IPS DF 6.9 (cell line): Measurements from ENCODE around the gene PLEKHG4B.
"Not testable (repeated sequence)": the region's sequence is repeated elsewhere in the genome, so short reads cannot be mapped to it uniquely, and the experiment has no call there.

Experiments
- DNase-seq: peaks from one replicate; pipeline ENCODE4 v3.0.0-alpha.2; 2013; ENCODE audit warnings: low read depth, low spot score
- H3K27ac ChIP-seq: one replicate; pipeline ENCODE4 v1.5.1; 2013; ENCODE audit warnings: low read length, control low read depth
- H3K27me3 ChIP-seq: 2 replicates; pipeline ENCODE4 v1.6.1; 2013; ENCODE audit warnings: mild to moderate bottlenecking, low read length; ENCODE audit not compliant: control insufficient read depth, insufficient read depth
- H3K36me3 ChIP-seq: 2 replicates; pipeline ENCODE4 v1.6.1; 2013; ENCODE audit warnings: low read length; ENCODE audit not compliant: control insufficient read depth, insufficient read depth
- H3K4me1 ChIP-seq: 2 replicates; pipeline ENCODE4 v1.6.1; 2013; ENCODE audit warnings: low read length; ENCODE audit not compliant: control insufficient read depth, insufficient read depth
- H3K4me3 ChIP-seq: 2 replicates; pipeline ENCODE4 v1.5.1; 2013; ENCODE audit warnings: mild to moderate bottlenecking, low read length
- H3K9me3 ChIP-seq: 2 replicates; pipeline ENCODE4 v1.6.1; 2013; ENCODE audit warnings: low read length, inconsistent platforms; ENCODE audit not compliant: control insufficient read depth, insufficient read depth
- WGBS: extraction: QIAGEN DNeasy Blood & Tissue Kit; methylation state at CpG from one replicate; pipeline ENCODE4 v1.1.7; 2013; ENCODE audit warnings: mixed read lengths, missing lambda C conversion rate; ENCODE audit not compliant: insufficient read length, insufficient coverage; 5-methylcytosine and 5-hydroxymethylcytosine counted together

Gene PLEKHG4B

GRCh38 chr5:91556-92263 lies at the start of gene PLEKHG4B:
Gene PLEKHG4B (plus strand): TSS chr5:92168. CDS start chr5:92232, 64 bp downstream.
- Histone ChIP-seq H3K4me1 (peaks cover 4% of the 10 kb centered on the region; the same call in 1 of the 2 replicates), H3K27me3 (no peaks in the 10 kb centered on the region), H3K27ac (no peak within 1 kb of the TSS), H3K4me3 (peak within 1 kb of the TSS; percentile 47; the same call in 1 of the 2 replicates), H3K9me3 (no peaks in the 10 kb centered on the region), H3K36me3 (peaks cover 3% of the 10 kb centered on the region)
- peak; percentile 75 for DNase-seq
- WGBS: no CpG with 5 or more reads among the region's 57 CpGs

GRCh38 chr5:42250-42649 lies 49.7 kb upstream of the PLEKHG4B start:
- no peaks in the 10 kb centered on the region for H3K9me3 ChIP-seq
- H3K4me3 ChIP-seq: no peak overlapping the region
- H3K27ac ChIP-seq: no peak overlapping the region
- no peaks in the 10 kb centered on the region for H3K27me3 ChIP-seq
- H3K4me1 ChIP-seq: no peaks in the 10 kb centered on the region
- H3K36me3 ChIP-seq: no peaks in the 10 kb centered on the region
- whole genome bisulfite sequencing: no CpG with 5 or more reads among the region's 6 CpGs
- DNase-seq: no peak

DNA sequence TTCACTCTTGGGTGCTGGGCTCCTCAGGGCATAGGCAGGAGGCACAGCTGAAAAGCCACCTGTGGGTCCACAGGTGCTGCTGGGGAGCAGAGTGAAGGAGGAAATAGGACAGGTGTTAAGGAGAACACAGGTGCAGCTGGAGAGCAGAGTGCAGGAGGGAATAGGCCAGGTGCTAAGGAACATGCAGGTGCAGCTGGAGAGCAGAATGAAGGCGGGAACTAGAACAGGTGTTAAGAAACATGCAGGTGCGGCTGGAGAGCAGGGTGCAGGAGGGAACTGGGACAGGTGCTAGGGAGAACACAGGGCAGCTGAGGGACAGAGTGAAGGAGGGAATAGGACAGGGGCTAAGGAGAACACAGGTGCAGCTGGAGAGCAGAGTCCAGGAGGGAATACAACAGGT lies 43.8 kb upstream of the PLEKHG4B start:
- Histone ChIP-seq H3K9me3 (no peaks in the 10 kb centered on the region), H3K4me1 (no peaks in the 10 kb centered on the region), H3K4me3 (no peak overlapping the region), H3K36me3 (no peaks in the 10 kb centered on the region; the same call in 1 of the 2 replicates), H3K27ac (no peak overlapping the region), H3K27me3 (0 out of 2 replicates have a peak, but pooled peaks cover 2% of the 10 kb centered on the region)
- no CpG with 5 or more reads among the region's 2 CpGs for WGBS
- DNase-seq: no peak

DNA sequence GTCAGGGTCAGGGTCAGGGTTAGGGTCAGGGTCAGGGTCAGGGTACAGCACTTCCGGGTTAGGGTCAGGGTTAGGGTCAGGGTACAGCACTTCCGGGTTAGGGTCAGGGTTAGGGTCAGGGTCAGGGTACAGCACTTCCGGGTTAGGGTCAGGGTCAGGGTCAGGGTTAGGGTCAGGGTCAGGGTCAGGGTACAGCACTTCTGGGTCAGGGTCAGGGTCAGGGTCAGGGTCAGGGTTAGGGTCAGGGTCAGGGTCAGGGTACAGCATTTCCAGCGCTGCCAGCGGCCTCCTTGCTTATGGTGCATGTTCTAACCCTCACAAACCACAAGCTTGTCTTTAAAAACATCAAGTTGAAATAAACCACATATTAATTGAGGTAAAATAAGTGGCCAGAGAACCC lies 42.4 kb upstream of the PLEKHG4B start:
- not testable (repeated sequence) for DNase-seq, H3K27me3 ChIP-seq
- WGBS: no CpG with 5 or more reads among the region's 5 CpGs

GRCh38 chr5:49953-50544 lies 41.9 kb upstream of the PLEKHG4B start:
- no peak for DNase-seq

More for the DNA sequence above, 42.4 kb upstream of the PLEKHG4B start:
- H3K27ac ChIP-seq, H3K36me3 ChIP-seq, H3K4me1 ChIP-seq, H3K4me3 ChIP-seq, H3K9me3 ChIP-seq: not testable (repeated sequence)

GRCh38 chr5:50724-51499 lies 41.1 kb upstream of the PLEKHG4B start:
- DNase-seq: no peak
- Histone ChIP-seq H3K9me3 (no peaks in the 10 kb centered on the region), H3K36me3 (no peaks in the 10 kb centered on the region; the same call in 1 of the 2 replicates), H3K27ac (no peak overlapping the region), H3K4me1 (peaks cover 8% of the 10 kb centered on the region), H3K27me3 (0 out of 2 replicates have a peak, but pooled peaks cover 2% of the 10 kb centered on the region), H3K4me3 (no peak overlapping the region)
- 83% methylated on average over 6 of the region's 60 CpGs for WGBS

More at GRCh38 chr5:49953-50544, 41.9 kb upstream of the PLEKHG4B start:
- no peak overlapping the region for H3K27ac ChIP-seq
- H3K4me1 ChIP-seq: peaks cover 6% of the 10 kb centered on the region
- 100% methylated on average over 7 of the region's 8 CpGs for WGBS
- no peaks in the 10 kb centered on the region; the same call in 1 of the 2 replicates for H3K36me3 ChIP-seq
- 0 out of 2 replicates have a peak, but pooled peaks cover 2% of the 10 kb centered on the region for H3K27me3 ChIP-seq
- H3K4me3 ChIP-seq: no peak overlapping the region
- H3K9me3 ChIP-seq: no peaks in the 10 kb centered on the region

- H3K27me3 ChIP-seq: 0 out of 2 replicates have a peak, but pooled peaks cover 2% of the 10 kb centered on the region
Observed at GRCh38 chr5:51500-51823, 40.5 kb upstream of the PLEKHG4B start.

GRCh38 chr5:53381-54174 lies 38.4 kb upstream of the PLEKHG4B start:
- peak; percentile 60 for DNase-seq

More at GRCh38 chr5:51500-51823, 40.5 kb upstream of the PLEKHG4B start:
- WGBS: no CpG with 5 or more reads among the region's 24 CpGs
- no peak for DNase-seq
- no peaks in the 10 kb centered on the region for H3K9me3 ChIP-seq
- H3K4me3 ChIP-seq: no peak overlapping the region
- peaks cover 8% of the 10 kb centered on the region for H3K4me1 ChIP-seq
- no peaks in the 10 kb centered on the region; the same call in 1 of the 2 replicates for H3K36me3 ChIP-seq
- no peak overlapping the region for H3K27ac ChIP-seq

GRCh38 chr5:54175-54730 lies 37.7 kb upstream of the PLEKHG4B start:
- Histone ChIP-seq H3K36me3 (no peaks in the 10 kb centered on the region; the same call in 1 of the 2 replicates), H3K27me3 (no peaks in the 10 kb centered on the region), H3K27ac (no peak overlapping the region), H3K4me1 (peaks cover 8% of the 10 kb centered on the region), H3K4me3 (peak overlapping the region; percentile 86), H3K9me3 (no peaks in the 10 kb centered on the region)
- WGBS: no CpG with 5 or more reads among the region's 20 CpGs
- no peak for DNase-seq

More at GRCh38 chr5:53381-54174, 38.4 kb upstream of the PLEKHG4B start:
- no peaks in the 10 kb centered on the region; the same call in 1 of the 2 replicates for H3K36me3 ChIP-seq
- peak overlapping the region; percentile 86 for H3K4me3 ChIP-seq
- no peaks in the 10 kb centered on the region for H3K9me3 ChIP-seq
- peaks cover 8% of the 10 kb centered on the region for H3K4me1 ChIP-seq
- WGBS: no CpG with 5 or more reads among the region's 84 CpGs
- no peak overlapping the region for H3K27ac ChIP-seq
- no peaks in the 10 kb centered on the region for H3K27me3 ChIP-seq
